GM12864 (cell line): Measurements from ENCODE around the gene SH3YL1.
"Not testable (repeated sequence)": the region's sequence is repeated elsewhere in the genome, so short reads cannot be mapped to it uniquely, and the experiment has no call there.

Source experiments
- DNase-seq: peaks from one replicate; pipeline ENCODE4 v3.0.0-alpha.2; 2011; ENCODE audit warnings: low read depth
- H3K4me3 ChIP-seq: 2 replicates; pipeline ENCODE4 v1.5.1; 2011; ENCODE audit warnings: mild to moderate bottlenecking, low read depth, low read length, control low read depth
- TF ChIP-seq, protein P1 (sequence below): IDR thresholded peaks from 2 replicates; pipeline ENCODE4 v1.5.1; 2011; ENCODE audit warnings: low read depth, mild to moderate bottlenecking, moderate library complexity, low read length, control low read depth, inconsistent platforms; ENCODE audit errors: missing control alignments

The SH3YL1 gene

GRCh38 chr2:175880-176820 is 87.7 kb downstream of the SH3YL1 start:
- no peak for DNase-seq
- TF ChIP-seq, protein P1, sequence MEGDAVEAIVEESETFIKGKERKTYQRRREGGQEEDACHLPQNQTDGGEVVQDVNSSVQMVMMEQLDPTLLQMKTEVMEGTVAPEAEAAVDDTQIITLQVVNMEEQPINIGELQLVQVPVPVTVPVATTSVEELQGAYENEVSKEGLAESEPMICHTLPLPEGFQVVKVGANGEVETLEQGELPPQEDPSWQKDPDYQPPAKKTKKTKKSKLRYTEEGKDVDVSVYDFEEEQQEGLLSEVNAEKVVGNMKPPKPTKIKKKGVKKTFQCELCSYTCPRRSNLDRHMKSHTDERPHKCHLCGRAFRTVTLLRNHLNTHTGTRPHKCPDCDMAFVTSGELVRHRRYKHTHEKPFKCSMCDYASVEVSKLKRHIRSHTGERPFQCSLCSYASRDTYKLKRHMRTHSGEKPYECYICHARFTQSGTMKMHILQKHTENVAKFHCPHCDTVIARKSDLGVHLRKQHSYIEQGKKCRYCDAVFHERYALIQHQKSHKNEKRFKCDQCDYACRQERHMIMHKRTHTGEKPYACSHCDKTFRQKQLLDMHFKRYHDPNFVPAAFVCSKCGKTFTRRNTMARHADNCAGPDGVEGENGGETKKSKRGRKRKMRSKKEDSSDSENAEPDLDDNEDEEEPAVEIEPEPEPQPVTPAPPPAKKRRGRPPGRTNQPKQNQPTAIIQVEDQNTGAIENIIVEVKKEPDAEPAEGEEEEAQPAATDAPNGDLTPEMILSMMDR: no peak
- H3K4me3 ChIP-seq: no peak overlapping the region

GRCh38 chr2:175161-175786 is 88.6 kb downstream of the SH3YL1 start:
- TF ChIP-seq, protein P1: no peak
- DNase-seq: no peak
- H3K4me3 ChIP-seq: no peak overlapping the region

DNA sequence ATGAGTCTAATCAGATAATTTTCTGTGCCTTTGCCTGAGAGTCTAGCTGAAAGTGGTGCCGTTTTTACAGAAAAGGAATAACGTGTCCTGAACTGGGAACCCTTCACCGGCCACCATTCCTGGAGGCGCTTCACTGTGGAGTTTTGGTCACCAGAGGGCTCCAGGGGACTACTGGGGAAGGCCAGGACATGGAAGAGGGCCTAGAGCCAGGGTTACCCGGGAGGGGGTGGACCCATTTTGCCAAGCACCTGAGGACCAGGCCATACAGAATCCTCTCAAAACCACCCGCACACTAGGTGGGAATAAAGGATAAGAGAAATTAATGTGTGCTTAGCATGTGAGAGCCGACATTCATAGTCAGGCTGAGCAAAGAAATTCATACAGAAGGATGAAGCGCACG is 91.7 kb downstream of the SH3YL1 start:
- DNase-seq, H3K4me3 ChIP-seq: not testable (repeated sequence)

DNA sequence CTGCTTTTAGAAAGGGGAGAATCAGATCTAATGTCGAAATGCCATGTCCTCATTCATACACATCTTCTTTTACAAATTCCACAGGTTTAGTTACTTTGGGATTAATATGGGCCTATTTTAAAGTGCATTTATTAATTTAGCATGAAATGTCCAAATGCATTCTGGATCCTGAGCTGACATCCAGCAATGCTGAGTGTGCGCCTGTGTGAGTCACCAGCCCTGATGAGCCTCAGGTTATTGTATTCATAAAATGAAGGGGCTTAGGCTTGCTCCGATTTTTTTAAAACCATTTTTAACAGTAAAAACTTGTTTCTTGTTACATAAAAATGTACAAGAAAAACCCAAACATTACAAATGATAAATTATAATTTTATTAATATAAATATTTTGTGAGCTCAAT is 94.1 kb downstream of the SH3YL1 start:
- TF ChIP-seq, protein P1: no peak
- no peak for DNase-seq
- H3K4me3 ChIP-seq: no peak overlapping the region
